Tibial nerve (tissue), 4 donors: ENCODE results near the gene DBH. TPM values are rescaled to one million over a fixed set of nuclear protein-coding genes. Genes with fewer than 3 reads are reported as not detected.

Experiments used
- DNase-seq, 2 donors: peaks; one replicate each; pipeline ENCODE4 v3.0.0-alpha.2; 2019; ENCODE audit warnings: low spot score in 2 of 2
- H3K27ac ChIP-seq, 4 donors: fragments of 200-600 bp; sonication (generic) in 3 of 4; one replicate each; pipeline ENCODE4 v1.5.1; 2017 to 2019; ENCODE audit warnings: mild to moderate bottlenecking in 1 of 4
- H3K27me3 ChIP-seq, 2 donors: fragments of 200-600 bp; sonication (generic) in 1 of 2; one replicate each; pipeline versions ENCODE4 v1.5.1 to v1.6.0; 2017 to 2019
- H3K36me3 ChIP-seq, 3 donors: fragments of 200-600 bp; sonication (generic); one replicate each; pipeline ENCODE4 v1.5.1; 2018 to 2019
- H3K4me1 ChIP-seq, 4 donors: fragments of 200-600 bp; sonication (generic) in 3 of 4; one replicate each; pipeline ENCODE4 v1.5.1; 2017 to 2019
- H3K4me3 ChIP-seq, 4 donors: fragments of 200-600 bp; sonication (generic) in 3 of 4; one replicate each; pipeline ENCODE4 v1.5.1; 2017 to 2019; ENCODE audit warnings: mild to moderate bottlenecking in 1 of 4, moderate library complexity in 1 of 4
- H3K9me3 ChIP-seq, 4 donors: fragments of 200-600 bp; sonication (generic) in 3 of 4; one replicate each; pipeline ENCODE4 v1.5.1; 2017 to 2019
- CTCF ChIP-seq, 5 experiments: fragments of 200-600 bp in 3 of 5; fragments of 450-650 bp in 2 of 5; sonication (generic) in 3 of 5; IDR thresholded peaks; one replicate each; pipeline ENCODE4 v1.5.1; 2016 to 2019; ENCODE audit warnings: antibody characterized with exemption in 5 of 5, mild to moderate bottlenecking in 3 of 5, moderate library complexity in 2 of 5
- EP300 ChIP-seq, 2 donors: sonication (generic); formaldehyde crosslinking; IDR thresholded peaks; one replicate each; pipeline ENCODE4 v1.6.1; 2017; ENCODE audit warnings: antibody characterized with exemption in 2 of 2, mild to moderate bottlenecking in 1 of 2
- POLR2A ChIP-seq, 2 donors: fragments of 450-650 bp; IDR thresholded peaks; one replicate each; pipeline ENCODE4 v1.6.1; 2017; ENCODE audit warnings: antibody characterized with exemption in 2 of 2, mild to moderate bottlenecking in 2 of 2, moderate library complexity in 2 of 2
- WGBS, 2 donors: methylation state at CpG; one replicate each; pipeline ENCODE4 v1.1.5; 2018; 5-methylcytosine and 5-hydroxymethylcytosine counted together
- total RNA-seq, 4 donors: library from RNA; depleted of rRNA; stranded (reverse); fragments of >200 nt; gene quantifications; one replicate each; pipeline ENCODE4 v1.1.0, GENCODE V29; 2016

Gene DBH
- total RNA-seq, 4 donors from 2014 or later: under 0.01 to 1.2 (median 0.22) TPM; not detected in 1

- H3K4me1 ChIP-seq: peaks cover 0 to 12% (median 4%) of the 10 kb centered on the region in 4 donors
- 58 to 65% methylated on average over 9 of the region's 9 CpGs for WGBS, 2 donors
- no peaks in the 10 kb centered on the region for H3K9me3 ChIP-seq
- H3K27me3 ChIP-seq: peaks cover 0 to 69% of the 10 kb centered on the region in 2 donors
- no peak overlapping the region for H3K27ac ChIP-seq
- no peak overlapping the region for H3K4me3 ChIP-seq
- TF ChIP-seq CTCF (IDR thresholded peaks at IDR 0.05): no peak
- DNase-seq: no peak
- H3K36me3 ChIP-seq: no peaks in the 10 kb centered on the region
Observed at GRCh38 chr9:133653638-133654037, 17.5 kb downstream of the DBH start.

- H3K27ac ChIP-seq: no peak overlapping the region
- no peaks in the 10 kb centered on the region for H3K9me3 ChIP-seq
- DNase-seq: no peak
- peaks cover 0 to 24% (median 7%) of the 10 kb centered on the region in 4 donors for H3K4me1 ChIP-seq
- no peaks in the 10 kb centered on the region for H3K36me3 ChIP-seq
- no peak overlapping the region for H3K4me3 ChIP-seq
- H3K27me3 ChIP-seq: peaks cover 0 to 77% of the 10 kb centered on the region in 2 donors
- 48 to 63% methylated on average over 19 to 35 of the region's 38 CpGs for WGBS, 2 donors
- TF ChIP-seq POLR2A (IDR thresholded peaks at IDR 0.05) (no peak), EP300 (IDR thresholded peaks at IDR 0.05) (no peak), CTCF (IDR thresholded peaks at IDR 0.05) (no peak)
Observed at GRCh38 chr9:133654736-133655657, 18.8 kb downstream of the DBH start.

GRCh38 chr9:133655701-133656100 is 19.5 kb downstream of the DBH start:
- WGBS, 2 donors: 52 to 57% methylated on average over 8 to 13 of the region's 14 CpGs
- Histone ChIP-seq H3K4me1 (peaks cover 0 to 27% (median 7%) of the 10 kb centered on the region in 4 donors), H3K27ac (no peak overlapping the region), H3K36me3 (no peaks in the 10 kb centered on the region), H3K27me3 (peaks cover 0 to 76% of the 10 kb centered on the region in 2 donors), H3K9me3 (no peaks in the 10 kb centered on the region), H3K4me3 (no peak overlapping the region)
- no peak for DNase-seq
- TF ChIP-seq POLR2A (IDR thresholded peaks at IDR 0.05): no peak
- no peak for TF ChIP-seq CTCF (IDR thresholded peaks at IDR 0.05)
- no peak for TF ChIP-seq EP300 (IDR thresholded peaks at IDR 0.05)

GRCh38 chr9:133656211-133657119 is 20.3 kb downstream of the DBH start:
- Histone ChIP-seq H3K9me3 (no peaks in the 10 kb centered on the region), H3K27me3 (peaks cover 0 to 68% of the 10 kb centered on the region in 2 donors), H3K27ac (no peak overlapping the region), H3K4me3 (no peak overlapping the region), H3K4me1 (peaks cover 0 to 27% (median 7%) of the 10 kb centered on the region in 4 donors), H3K36me3 (no peaks in the 10 kb centered on the region)
- no peak for DNase-seq
- 66 to 71% methylated on average over 33 to 36 of the region's 36 CpGs for WGBS, 2 donors
- no peak for TF ChIP-seq CTCF (IDR thresholded peaks at IDR 0.05)
- TF ChIP-seq EP300 (IDR thresholded peaks at IDR 0.05): no peak
- TF ChIP-seq POLR2A (IDR thresholded peaks at IDR 0.05): no peak
